HG02852 (cell line): Measurements from ENCODE around the gene GALNT14.

Experiments used
- ATAC-seq: cut with Tn5 transposase; IDR thresholded peaks from one replicate; pipeline ENCODE4 v1.9.1; 2021; ENCODE audit warnings: mild to moderate bottlenecking, moderate library complexity; ENCODE audit not compliant: unreplicated experiment

Gene GALNT14

GRCh38 chr2:30862054-30862651, 276.1 kb downstream of the GALNT14 start:
- no peak for ATAC-seq

- ATAC-seq, result no peak
Observed at GRCh38 chr2:30860726-30861125, 277.5 kb downstream of the GALNT14 start.
